ENCODE measurements around the gene PVALEF. TPM values are rescaled to one million over a fixed set of nuclear protein-coding genes. Genes with fewer than 3 reads are reported as not detected.

The PVALEF gene
- total RNA-seq, 4 donors from 2014 or later: not detected

GRCh38 chr17:81219476-81220180 is 54.3 kb downstream of the PVALEF start:
- no peak for TF ChIP-seq POLR2AphosphoS5 (IDR thresholded peaks at IDR 0.05)
- no peak for TF ChIP-seq EP300 (IDR thresholded peaks at IDR 0.05)
- TF ChIP-seq POLR2A (IDR thresholded peaks at IDR 0.05): no peak
- TF ChIP-seq CTCF (IDR thresholded peaks at IDR 0.05): no peak
- Histone ChIP-seq H3K4me1 (peaks cover 23% of the 10 kb centered on the region), H3K27me3 (no peaks in the 10 kb centered on the region), H3K4me3 (no peak overlapping the region), H3K27ac (no peak overlapping the region), H3K36me3 (peaks cover 5% of the 10 kb centered on the region), H3K9me3 (no peaks in the 10 kb centered on the region)
- no peak for DNase-seq (ENCODE audit: low spot score in 2 of 2)
- WGBS: 68% methylated on average over 8 of the region's 24 CpGs

- no peak for DNase-seq (ENCODE audit: low spot score in 2 of 2)
- H3K27me3 ChIP-seq: no peaks in the 10 kb centered on the region
- H3K9me3 ChIP-seq: no peaks in the 10 kb centered on the region
- H3K4me1 ChIP-seq: peaks cover 23% of the 10 kb centered on the region
- 62% methylated on average over 9 of the region's 11 CpGs for WGBS
- no peak for TF ChIP-seq CTCF (IDR thresholded peaks at IDR 0.05)
- no peak for TF ChIP-seq POLR2A (IDR thresholded peaks at IDR 0.05)
- no peak for TF ChIP-seq EP300 (IDR thresholded peaks at IDR 0.05)
- TF ChIP-seq POLR2AphosphoS5 (IDR thresholded peaks at IDR 0.05): no peak
- H3K36me3 ChIP-seq: peaks cover 5% of the 10 kb centered on the region
- no peak overlapping the region for H3K27ac ChIP-seq
- peak overlapping the region; percentile 64 for H3K4me3 ChIP-seq
Measured at GRCh38 chr17:81221371-81221841, 56.1 kb downstream of the PVALEF start.

GRCh38 chr17:81221842-81222619 is 56.7 kb downstream of the PVALEF start:
- Histone ChIP-seq H3K27me3 (no peaks in the 10 kb centered on the region), H3K4me1 (peaks cover 23% of the 10 kb centered on the region), H3K36me3 (peaks cover 5% of the 10 kb centered on the region), H3K9me3 (no peaks in the 10 kb centered on the region), H3K27ac (no peak overlapping the region), H3K4me3 (peak overlapping the region; percentile 64)
- 29% methylated on average over 10 of the region's 24 CpGs for WGBS
- TF ChIP-seq POLR2AphosphoS5 (IDR thresholded peaks at IDR 0.05) (no peak), EP300 (IDR thresholded peaks at IDR 0.05) (no peak), POLR2A (IDR thresholded peaks at IDR 0.05) (no peak), CTCF (IDR thresholded peaks at IDR 0.05) (no peak)
- peak in 1 of 2 donors; percentile 66 for DNase-seq (ENCODE audit: low spot score in 2 of 2)

GRCh38 chr17:81222620-81222905 is 57.3 kb downstream of the PVALEF start:
- WGBS: 0% methylated on average over 4 of the region's 30 CpGs
- peak overlapping the region; percentile 64 for H3K4me3 ChIP-seq

More at GRCh38 chr17:81222620-81222905, 57.3 kb downstream of the PVALEF start:
- no peak for DNase-seq (ENCODE audit: low spot score in 2 of 2)
- no peaks in the 10 kb centered on the region for H3K27me3 ChIP-seq
- TF ChIP-seq EP300 (IDR thresholded peaks at IDR 0.05) (no peak), CTCF (IDR thresholded peaks at IDR 0.05) (no peak), POLR2A (IDR thresholded peaks at IDR 0.05) (no peak), POLR2AphosphoS5 (IDR thresholded peaks at IDR 0.05) (no peak)
- peaks cover 23% of the 10 kb centered on the region for H3K4me1 ChIP-seq
- peaks cover 5% of the 10 kb centered on the region for H3K36me3 ChIP-seq
- no peak overlapping the region for H3K27ac ChIP-seq
- no peaks in the 10 kb centered on the region for H3K9me3 ChIP-seq
